Muscle layer of duodenum (tissue), 2 donors: ENCODE data around the gene MROH9.

Experiments
- H3K27ac ChIP-seq: one replicate; pipeline ENCODE4 v1.7.0; 2013; ENCODE audit warnings: mild to moderate bottlenecking, low read length
- H3K27me3 ChIP-seq: one replicate; pipeline ENCODE4 v1.7.0; 2013; ENCODE audit warnings: low read depth, mild to moderate bottlenecking, control low read depth, low read length
- H3K36me3 ChIP-seq, 2 donors: one replicate each; pipeline ENCODE4 v1.7.0; 2013; ENCODE audit warnings: low read length in 2 of 2, control low read depth in 1 of 2, mild to moderate bottlenecking in 1 of 2; ENCODE audit not compliant: insufficient read depth in 2 of 2, control insufficient read depth in 1 of 2
- H3K4me1 ChIP-seq, 2 donors: one replicate each; pipeline ENCODE4 v1.7.0; 2013; ENCODE audit warnings: low read length in 2 of 2, mild to moderate bottlenecking in 2 of 2, control low read depth in 1 of 2, moderate library complexity in 1 of 2; ENCODE audit not compliant: insufficient read depth in 2 of 2, control insufficient read depth in 1 of 2
- H3K4me3 ChIP-seq, 2 donors: one replicate each; pipeline ENCODE4 v1.7.0; 2013; ENCODE audit warnings: low read length in 2 of 2, low read depth in 1 of 2, mild to moderate bottlenecking in 1 of 2
- H3K9me3 ChIP-seq, 2 donors: one replicate each; pipeline ENCODE4 v1.7.0; 2013; ENCODE audit warnings: low read length in 2 of 2, control low read depth in 1 of 2, mild to moderate bottlenecking in 1 of 2; ENCODE audit not compliant: control insufficient read depth in 1 of 2
- donor health status: healthy.

The MROH9 gene

GRCh38 chr1:170970256-170970655 lies 34.9 kb downstream of the MROH9 start:
- Histone ChIP-seq H3K27me3 (no peaks in the 10 kb centered on the region), H3K9me3 (no peaks in the 10 kb centered on the region), H3K36me3 (no peaks in the 10 kb centered on the region), H3K27ac (no peak overlapping the region), H3K4me1 (no peaks in the 10 kb centered on the region), H3K4me3 (no peak overlapping the region)

GRCh38 chr1:170978371-170978910 lies 43.1 kb downstream of the MROH9 start:
- Histone ChIP-seq H3K4me3 (no peak overlapping the region), H3K27ac (no peak overlapping the region), H3K4me1 (no peaks in the 10 kb centered on the region), H3K9me3 (peaks cover 0 to 19% of the 10 kb centered on the region in 2 donors), H3K27me3 (no peaks in the 10 kb centered on the region), H3K36me3 (no peaks in the 10 kb centered on the region)

GRCh38 chr1:170985406-170985805 lies 50.1 kb downstream of the MROH9 start:
- no peaks in the 10 kb centered on the region for H3K36me3 ChIP-seq
- H3K27me3 ChIP-seq, result no peaks in the 10 kb centered on the region
- H3K9me3 ChIP-seq, result no peaks in the 10 kb centered on the region
- H3K4me3 ChIP-seq, result no peak overlapping the region
- no peaks in the 10 kb centered on the region for H3K4me1 ChIP-seq
- H3K27ac ChIP-seq, result no peak overlapping the region

- Histone ChIP-seq H3K4me1 (no peaks in the 10 kb centered on the region), H3K27ac (no peak overlapping the region), H3K36me3 (no peaks in the 10 kb centered on the region), H3K27me3 (no peaks in the 10 kb centered on the region), H3K4me3 (no peak overlapping the region), H3K9me3 (no peaks in the 10 kb centered on the region)
Measured at GRCh38 chr1:170986901-170987300, 51.6 kb downstream of the MROH9 start.

- H3K27me3 ChIP-seq, result no peaks in the 10 kb centered on the region
- H3K36me3 ChIP-seq, result no peaks in the 10 kb centered on the region
- no peaks in the 10 kb centered on the region for H3K9me3 ChIP-seq
- H3K4me1 ChIP-seq, result no peaks in the 10 kb centered on the region
- H3K27ac ChIP-seq, result no peak overlapping the region
- no peak overlapping the region for H3K4me3 ChIP-seq
Measured at GRCh38 chr1:170987424-170987823, 52.1 kb downstream of the MROH9 start.

GRCh38 chr1:170993151-170993550 lies 57.8 kb downstream of the MROH9 start:
- no peaks in the 10 kb centered on the region for H3K27me3 ChIP-seq
- no peak overlapping the region for H3K4me3 ChIP-seq
- H3K9me3 ChIP-seq, result no peaks in the 10 kb centered on the region
- H3K27ac ChIP-seq, result no peak overlapping the region
- H3K4me1 ChIP-seq, result no peaks in the 10 kb centered on the region
- H3K36me3 ChIP-seq, result no peaks in the 10 kb centered on the region

- no peaks in the 10 kb centered on the region for H3K9me3 ChIP-seq
- H3K4me1 ChIP-seq, result no peaks in the 10 kb centered on the region
- no peaks in the 10 kb centered on the region for H3K27me3 ChIP-seq
- H3K36me3 ChIP-seq, result no peaks in the 10 kb centered on the region
- no peak overlapping the region for H3K4me3 ChIP-seq
- H3K27ac ChIP-seq, result no peak overlapping the region
Measured at GRCh38 chr1:170993717-170994116, 58.4 kb downstream of the MROH9 start.

DNA sequence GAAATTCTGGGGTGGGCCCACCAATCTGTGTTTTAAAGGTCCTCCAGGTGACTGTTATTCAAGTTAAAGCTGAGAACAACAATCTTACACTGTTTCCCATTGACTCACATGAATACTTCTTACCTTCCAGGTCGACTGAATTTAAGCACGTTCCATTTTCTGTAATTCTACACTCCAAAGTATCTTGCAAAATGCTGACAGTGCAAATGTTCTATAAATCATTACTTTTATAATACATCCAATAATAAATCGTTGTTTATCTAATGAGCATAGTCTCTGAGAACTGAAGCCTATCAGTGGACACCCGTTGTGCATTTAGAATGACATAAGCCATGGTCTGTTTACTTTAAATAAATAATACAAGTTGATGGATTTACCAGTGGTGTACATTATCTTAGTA lies 79.5 kb downstream of the MROH9 start:
- no peaks in the 10 kb centered on the region for H3K4me1 ChIP-seq
- no peak overlapping the region for H3K27ac ChIP-seq
- H3K9me3 ChIP-seq, result no peaks in the 10 kb centered on the region
- no peak overlapping the region for H3K4me3 ChIP-seq
- no peaks in the 10 kb centered on the region for H3K27me3 ChIP-seq
- H3K36me3 ChIP-seq, result no peaks in the 10 kb centered on the region

GRCh38 chr1:171017426-171017825 lies 82.1 kb downstream of the MROH9 start:
- Histone ChIP-seq H3K4me3 (no peak overlapping the region), H3K4me1 (no peaks in the 10 kb centered on the region), H3K9me3 (no peaks in the 10 kb centered on the region), H3K36me3 (no peaks in the 10 kb centered on the region), H3K27ac (no peak overlapping the region), H3K27me3 (no peaks in the 10 kb centered on the region)

GRCh38 chr1:171019971-171020370 lies 84.6 kb downstream of the MROH9 start:
- Histone ChIP-seq H3K9me3 (no peaks in the 10 kb centered on the region), H3K4me1 (no peaks in the 10 kb centered on the region), H3K4me3 (no peak overlapping the region), H3K27ac (no peak overlapping the region), H3K27me3 (no peaks in the 10 kb centered on the region), H3K36me3 (no peaks in the 10 kb centered on the region)

DNA sequence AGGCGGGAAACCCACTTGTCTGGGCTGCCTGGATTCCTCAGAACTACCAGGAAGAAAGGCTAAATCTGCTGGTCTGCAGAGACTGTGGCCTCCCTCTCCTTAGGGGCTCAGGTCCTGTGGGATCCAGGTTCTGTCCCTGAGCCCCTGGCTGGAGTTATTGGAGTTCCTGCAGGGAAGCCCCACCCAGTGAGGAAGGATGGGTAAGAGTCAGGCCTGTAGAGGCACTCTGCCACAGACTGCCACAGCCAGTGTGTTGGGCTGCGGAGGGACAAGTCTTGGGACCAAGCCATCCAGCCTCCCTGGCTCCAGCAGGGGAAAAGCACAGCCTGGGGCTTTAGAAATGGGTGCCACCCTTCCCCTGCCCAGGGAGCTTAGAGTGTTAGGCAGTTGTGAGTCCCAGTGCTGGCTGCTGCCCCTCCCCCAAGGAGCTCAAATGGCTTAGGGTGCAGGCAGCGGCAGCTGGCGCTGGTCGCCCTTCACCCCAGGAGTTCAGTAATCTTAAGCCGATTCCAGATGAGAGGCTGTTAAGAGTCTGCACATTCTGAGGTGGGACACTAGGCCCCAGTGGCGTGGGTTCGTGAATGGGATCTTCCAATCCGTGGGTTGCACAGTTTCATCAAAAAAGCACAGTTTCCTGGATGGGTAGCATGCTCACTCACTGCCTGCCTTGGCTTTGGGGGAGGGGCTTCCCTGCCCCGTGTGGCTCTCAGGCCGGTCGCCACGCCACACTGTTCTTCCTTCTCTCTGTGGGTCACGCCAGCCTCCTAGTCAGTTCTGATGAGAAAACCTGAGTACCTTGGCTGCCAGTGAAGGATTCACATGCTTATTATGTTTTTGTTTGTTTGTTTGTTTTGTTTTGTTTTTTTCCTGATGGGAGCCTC lies 97.7 kb downstream of the MROH9 start:
- Histone ChIP-seq H3K9me3 (no peaks in the 10 kb centered on the region), H3K27me3 (no peaks in the 10 kb centered on the region), H3K36me3 (no peaks in the 10 kb centered on the region), H3K4me3 (no peak overlapping the region), H3K4me1 (no peaks in the 10 kb centered on the region), H3K27ac (no peak overlapping the region)

- Histone ChIP-seq H3K27me3 (no peaks in the 10 kb centered on the region), H3K4me1 (no peaks in the 10 kb centered on the region), H3K27ac (no peak overlapping the region), H3K9me3 (no peaks in the 10 kb centered on the region), H3K4me3 (no peak overlapping the region), H3K36me3 (no peaks in the 10 kb centered on the region)
Measured at GRCh38 chr1:171037626-171038025, 102.3 kb downstream of the MROH9 start.
